Hepatocyte (in vitro differentiated cells): ENCODE results near the gene SLC39A11. TPM values are rescaled to one million over a fixed set of nuclear protein-coding genes. Genes with fewer than 3 reads are reported as not detected.

Experiments
- DNase-seq: peaks from one replicate; pipeline ENCODE4 v3.0.0-alpha.2; 2016; ENCODE audit warnings: low spot score
- H2AFZ ChIP-seq: fragments of 200-600 bp; sonication (generic); 2 replicates; pipeline ENCODE4 v1.6.0; 2016; ENCODE audit warnings: antibody characterized with exemption, mild to moderate bottlenecking
- H3K27ac ChIP-seq: fragments of 200-600 bp; sonication (generic); 2 replicates; pipeline ENCODE4 v1.5.1; 2016; ENCODE audit warnings: mild to moderate bottlenecking
- H3K27me3 ChIP-seq: fragments of 200-600 bp; sonication (generic); 2 replicates; pipeline ENCODE4 v1.6.1; 2016
- H3K36me3 ChIP-seq: fragments of 200-600 bp; sonication (generic); replicated peaks from 2 replicates; pipeline ENCODE4 v1.5.1; 2016; ENCODE audit warnings: low read depth; ENCODE audit not compliant: insufficient read depth
- H3K4me1 ChIP-seq: fragments of 200-600 bp; sonication (generic); 2 replicates; pipeline ENCODE4 v1.5.1; 2016; ENCODE audit warnings: mild to moderate bottlenecking, moderate library complexity; ENCODE audit not compliant: insufficient read depth
- H3K4me2 ChIP-seq: fragments of 200-600 bp; sonication (generic); 2 replicates; pipeline ENCODE4 v1.6.0; 2016
- H3K4me3 ChIP-seq: fragments of 200-600 bp; sonication (generic); 2 replicates; pipeline ENCODE4 v1.5.1; 2016; ENCODE audit warnings: mild to moderate bottlenecking
- H3K79me2 ChIP-seq: fragments of 200-600 bp; sonication (generic); 2 replicates; pipeline ENCODE4 v1.6.0; 2017; ENCODE audit warnings: mild to moderate bottlenecking
- H3K9me2 ChIP-seq: fragments of 200-600 bp; sonication (generic); replicated peaks from 2 replicates; pipeline ENCODE4 v1.6.0; 2017; ENCODE audit warnings: mild to moderate bottlenecking; ENCODE audit not compliant: insufficient read depth
- H3K9me3 ChIP-seq: fragments of 200-600 bp; sonication (generic); 2 replicates; pipeline ENCODE4 v1.5.1; 2016; ENCODE audit warnings: low read depth, mild to moderate bottlenecking
- H4K20me1 ChIP-seq: fragments of 200-600 bp; sonication (generic); 2 replicates; pipeline ENCODE4 v1.6.0; 2016; ENCODE audit warnings: mild to moderate bottlenecking; ENCODE audit not compliant: insufficient read depth, poor library complexity, severe bottlenecking
- EZH2 ChIP-seq: fragments of 200-600 bp; sonication (generic); IDR thresholded peaks from 2 replicates; pipeline ENCODE4 v1.6.1; 2016; ENCODE audit warnings: antibody characterized with exemption, mild to moderate bottlenecking, borderline replicate concordance
- EZH2phosphoT487 ChIP-seq: fragments of 200-600 bp; sonication (generic); IDR thresholded peaks from one replicate; pipeline ENCODE4 v1.6.1; 2018; ENCODE audit warnings: antibody characterized with exemption, mild to moderate bottlenecking, low read depth, moderate library complexity; ENCODE audit not compliant: unreplicated experiment, severe bottlenecking
- WGBS: methylation state at CpG from one replicate; pipeline ENCODE4 v1.1.6; 2016; ENCODE audit warnings: low lambda C conversion rate; ENCODE audit errors: missing lambda C conversion rate; 5-methylcytosine and 5-hydroxymethylcytosine counted together
- polyA plus RNA-seq: library from polyadenylated mRNA; unstranded; fragments of >200 nt; fragmentation: Nextera tagmentation; extraction: Ambion mirVana; gene quantifications from 2 replicates; pipeline ENCODE4 v1.2.1, GENCODE V29; 2016
- total RNA-seq: library from RNA; depleted of rRNA; stranded (reverse); fragments of >200 nt; gene quantifications from 2 replicates; pipeline ENCODE4 v1.2.3, GENCODE V29; 2014
- TF ChIP-seq, protein P1 (sequence below): fragments of 200-600 bp; sonication (generic); IDR thresholded peaks from 2 replicates; pipeline ENCODE4 v1.5.1; 2016; ENCODE audit warnings: antibody characterized with exemption, mild to moderate bottlenecking; ENCODE audit not compliant: poor library complexity

Gene SLC39A11
- total and polyA plus RNA-seq, 2 experiments from 2014 or later: 37.7 to 39.1 TPM

DNA sequence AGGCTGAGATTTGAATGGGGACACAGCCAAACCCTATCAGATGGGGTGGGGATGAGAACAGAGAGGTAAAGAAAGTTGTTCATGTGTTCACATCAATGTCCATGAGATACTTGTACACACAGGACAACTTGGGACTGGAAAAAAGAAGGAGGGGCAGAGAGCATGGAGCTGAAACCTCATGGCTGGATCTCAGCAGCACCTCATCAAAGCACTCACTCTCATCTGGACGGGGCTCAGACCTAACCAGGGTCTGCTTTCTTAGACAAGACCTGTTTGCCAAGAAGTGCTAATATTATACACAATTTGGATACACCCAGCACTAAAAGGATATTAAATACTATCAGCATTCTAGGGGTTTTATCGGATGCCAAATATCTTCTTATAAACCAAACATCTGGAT, 399.8 kb downstream of the SLC39A11 start:
- no peaks in the 10 kb centered on the region for H3K36me3 ChIP-seq
- no peaks in the 10 kb centered on the region for H4K20me1 ChIP-seq
- no peaks in the 10 kb centered on the region for H3K9me3 ChIP-seq
- TF ChIP-seq EZH2phosphoT487 (no peak), EZH2 (no peak)
- TF ChIP-seq, protein P1, sequence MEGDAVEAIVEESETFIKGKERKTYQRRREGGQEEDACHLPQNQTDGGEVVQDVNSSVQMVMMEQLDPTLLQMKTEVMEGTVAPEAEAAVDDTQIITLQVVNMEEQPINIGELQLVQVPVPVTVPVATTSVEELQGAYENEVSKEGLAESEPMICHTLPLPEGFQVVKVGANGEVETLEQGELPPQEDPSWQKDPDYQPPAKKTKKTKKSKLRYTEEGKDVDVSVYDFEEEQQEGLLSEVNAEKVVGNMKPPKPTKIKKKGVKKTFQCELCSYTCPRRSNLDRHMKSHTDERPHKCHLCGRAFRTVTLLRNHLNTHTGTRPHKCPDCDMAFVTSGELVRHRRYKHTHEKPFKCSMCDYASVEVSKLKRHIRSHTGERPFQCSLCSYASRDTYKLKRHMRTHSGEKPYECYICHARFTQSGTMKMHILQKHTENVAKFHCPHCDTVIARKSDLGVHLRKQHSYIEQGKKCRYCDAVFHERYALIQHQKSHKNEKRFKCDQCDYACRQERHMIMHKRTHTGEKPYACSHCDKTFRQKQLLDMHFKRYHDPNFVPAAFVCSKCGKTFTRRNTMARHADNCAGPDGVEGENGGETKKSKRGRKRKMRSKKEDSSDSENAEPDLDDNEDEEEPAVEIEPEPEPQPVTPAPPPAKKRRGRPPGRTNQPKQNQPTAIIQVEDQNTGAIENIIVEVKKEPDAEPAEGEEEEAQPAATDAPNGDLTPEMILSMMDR: no peak
- peaks cover 5% of the 10 kb centered on the region for H3K4me1 ChIP-seq
- peak overlapping the region; percentile 28 for H3K27ac ChIP-seq
- no peaks in the 10 kb centered on the region for H3K9me2 ChIP-seq
- no peak overlapping the region for H2AFZ ChIP-seq
- H3K27me3 ChIP-seq: no peaks in the 10 kb centered on the region
- no peak overlapping the region for H3K4me3 ChIP-seq
- no peak for DNase-seq
- H3K4me2 ChIP-seq: no peak overlapping the region
- 66% methylated on average over 2 of the region's 2 CpGs for WGBS
- H3K79me2 ChIP-seq: no peaks in the 10 kb centered on the region

DNA sequence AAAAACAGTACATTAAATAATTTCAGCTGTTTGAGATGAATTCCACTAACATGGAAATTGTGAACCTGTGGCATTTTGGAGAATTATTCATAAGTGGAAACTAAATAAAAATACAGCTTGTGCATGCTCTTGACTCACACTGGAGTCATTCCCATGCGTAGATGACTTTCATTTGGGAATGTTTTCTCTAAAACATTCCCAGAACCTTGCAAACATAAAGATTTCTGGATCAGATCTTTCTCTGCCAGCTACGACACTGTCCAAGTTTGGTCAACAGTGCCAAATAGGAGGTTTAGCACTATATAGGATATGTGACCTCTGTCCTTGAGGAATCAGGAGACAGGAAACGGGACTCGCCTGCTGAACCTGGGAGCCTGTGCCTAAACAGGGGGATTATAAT, 400.9 kb downstream of the SLC39A11 start:
- WGBS: 89% methylated on average over 4 of the region's 4 CpGs
- no peak for TF ChIP-seq EZH2
- TF ChIP-seq, protein P1: no peak
- no peak for TF ChIP-seq EZH2phosphoT487
- H3K36me3 ChIP-seq: no peaks in the 10 kb centered on the region

DNA sequence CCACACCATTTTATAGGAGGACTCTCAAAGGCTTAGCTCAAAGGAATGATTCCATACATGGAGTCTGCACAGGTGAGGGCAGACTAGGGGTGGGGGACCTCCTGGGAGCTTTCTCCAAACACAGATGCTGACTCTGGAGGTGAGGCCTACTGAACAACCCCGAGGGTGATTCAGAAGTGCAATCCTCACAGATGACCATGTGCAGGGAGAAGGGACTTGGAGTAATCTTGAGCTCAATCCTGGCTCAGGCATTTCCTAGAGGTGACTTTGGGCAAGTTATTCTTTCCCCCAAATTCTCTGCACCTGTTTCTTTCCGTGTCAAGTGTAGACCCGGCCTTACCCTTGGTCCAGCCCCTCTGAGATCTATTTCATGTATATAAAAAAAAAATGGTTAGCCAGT, 401.5 kb downstream of the SLC39A11 start:
- no peak overlapping the region for H3K27ac ChIP-seq
- H3K9me2 ChIP-seq: no peaks in the 10 kb centered on the region
- 95% methylated on average over 3 of the region's 3 CpGs for WGBS
- no peaks in the 10 kb centered on the region for H3K79me2 ChIP-seq
- H3K27me3 ChIP-seq: no peaks in the 10 kb centered on the region
- H3K4me2 ChIP-seq: no peak overlapping the region
- no peaks in the 10 kb centered on the region for H3K9me3 ChIP-seq
- H4K20me1 ChIP-seq: no peaks in the 10 kb centered on the region
- H3K4me1 ChIP-seq: no peaks in the 10 kb centered on the region
- DNase-seq: no peak
- TF ChIP-seq EZH2phosphoT487 (no peak), EZH2 (no peak)
- TF ChIP-seq, protein P1: no peak
- no peak overlapping the region for H2AFZ ChIP-seq
- H3K36me3 ChIP-seq: no peaks in the 10 kb centered on the region
- no peak overlapping the region for H3K4me3 ChIP-seq

More for the DNA sequence above, 400.9 kb downstream of the SLC39A11 start:
- Histone ChIP-seq H2AFZ (no peak overlapping the region), H3K9me2 (no peaks in the 10 kb centered on the region), H3K4me1 (no peaks in the 10 kb centered on the region), H3K4me2 (no peak overlapping the region), H3K27me3 (no peaks in the 10 kb centered on the region), H3K27ac (no peak overlapping the region), H3K79me2 (no peaks in the 10 kb centered on the region), H3K4me3 (no peak overlapping the region), H4K20me1 (no peaks in the 10 kb centered on the region), H3K9me3 (no peaks in the 10 kb centered on the region)
- no peak for DNase-seq

DNA sequence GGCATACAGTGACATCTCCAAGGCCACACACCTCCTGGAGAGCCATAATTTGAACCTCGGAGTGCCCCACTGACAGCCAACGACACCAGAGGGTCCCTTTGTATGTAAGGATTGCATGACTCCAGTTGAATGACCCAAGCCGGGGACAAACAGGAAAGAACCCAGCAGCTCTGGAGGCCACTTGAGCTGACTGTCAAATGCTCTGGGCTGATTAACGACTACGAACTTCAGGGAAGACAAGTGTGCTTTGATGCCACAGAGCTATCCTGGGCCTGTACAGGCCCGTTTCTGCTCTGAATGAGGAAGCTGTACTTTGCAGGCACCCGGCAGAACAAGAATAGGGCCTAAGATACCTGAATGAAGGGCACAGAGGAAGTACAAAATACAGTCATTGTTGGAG, 404.6 kb downstream of the SLC39A11 start:
- 83% methylated on average over 7 of the region's 7 CpGs for WGBS
- Histone ChIP-seq H3K36me3 (no peaks in the 10 kb centered on the region), H3K4me3 (no peak overlapping the region), H3K79me2 (no peaks in the 10 kb centered on the region), H4K20me1 (no peaks in the 10 kb centered on the region), H2AFZ (no peak overlapping the region), H3K27ac (no peak overlapping the region), H3K9me3 (no peaks in the 10 kb centered on the region), H3K27me3 (no peaks in the 10 kb centered on the region), H3K4me2 (no peak overlapping the region), H3K4me1 (peaks cover 24% of the 10 kb centered on the region), H3K9me2 (no peaks in the 10 kb centered on the region)
- TF ChIP-seq, protein P1: no peak
- TF ChIP-seq EZH2: no peak
- DNase-seq: no peak
